Naive B cell (primary cell): ENCODE data around the gene RHBDF2. TPM values are rescaled to one million over a fixed set of nuclear protein-coding genes. Genes with fewer than 3 reads are reported as not detected.

Experiments used
- ATAC-seq, 2 donors: fragments of 150-1000 bp; cut with Tn5 transposase; 2 replicates each; pipeline ENCODE4 v1.10.0; 2021; ENCODE audit warnings: low read depth in 2 of 2, mild to moderate bottlenecking in 2 of 2, moderate library complexity in 2 of 2
- DNase-seq: peaks from one replicate; pipeline ENCODE4 v3.0.0; 2022
- H3K27ac Mint-ChIP-seq, 6 donors: one replicate each; pipeline ENCODE4 v1.8.0; 2020 to 2022; ENCODE audit warnings: mild to moderate bottlenecking in 6 of 6, mixed read lengths in 6 of 6, moderate library complexity in 5 of 6, inconsistent platforms in 2 of 6
- H3K27me3 Mint-ChIP-seq, 3 donors: one replicate each; pipeline ENCODE4 v1.8.0; 2021 to 2022; ENCODE audit warnings: mixed read lengths in 3 of 3, mild to moderate bottlenecking in 1 of 3
- H3K36me3 Mint-ChIP-seq, 2 donors: one replicate each; pipeline ENCODE4 v1.8.0; 2020 to 2022; ENCODE audit warnings: mixed read lengths in 2 of 2, inconsistent platforms in 1 of 2, mild to moderate bottlenecking in 1 of 2
- H3K4me1 Mint-ChIP-seq, 3 donors: one replicate each; pipeline ENCODE4 v1.8.0; 2020 to 2022; ENCODE audit warnings: mixed read lengths in 3 of 3, inconsistent platforms in 1 of 3, mild to moderate bottlenecking in 1 of 3, moderate library complexity in 1 of 3
- H3K4me3 Mint-ChIP-seq, 8 donors: one replicate each; pipeline ENCODE4 v1.8.0; 2020 to 2022; ENCODE audit warnings: mild to moderate bottlenecking in 8 of 8, mixed read lengths in 8 of 8, moderate library complexity in 8 of 8, inconsistent platforms in 2 of 8
- H3K9me3 Mint-ChIP-seq, 7 donors: one replicate each; pipeline ENCODE4 v1.8.0; 2020 to 2022; ENCODE audit warnings: mixed read lengths in 7 of 7, mild to moderate bottlenecking in 5 of 7, inconsistent platforms in 2 of 7, moderate library complexity in 1 of 7
- polyA plus RNA-seq, 6 donors: library from polyadenylated mRNA; unstranded; fragments of 300-500 nt; fragmentation: Illumina TruSeq; gene quantifications; one replicate each; pipeline ENCODE4 v1.2.3, GENCODE V29; 2021; ENCODE audit warnings: low read depth in 6 of 6

RHBDF2 gene
- 100 to 1,000 TPM in 1 of 6 donors, 10 to 100 TPM in 5; 44.0 to 148 (median 51.7) TPM for polyA plus RNA-seq

DNA sequence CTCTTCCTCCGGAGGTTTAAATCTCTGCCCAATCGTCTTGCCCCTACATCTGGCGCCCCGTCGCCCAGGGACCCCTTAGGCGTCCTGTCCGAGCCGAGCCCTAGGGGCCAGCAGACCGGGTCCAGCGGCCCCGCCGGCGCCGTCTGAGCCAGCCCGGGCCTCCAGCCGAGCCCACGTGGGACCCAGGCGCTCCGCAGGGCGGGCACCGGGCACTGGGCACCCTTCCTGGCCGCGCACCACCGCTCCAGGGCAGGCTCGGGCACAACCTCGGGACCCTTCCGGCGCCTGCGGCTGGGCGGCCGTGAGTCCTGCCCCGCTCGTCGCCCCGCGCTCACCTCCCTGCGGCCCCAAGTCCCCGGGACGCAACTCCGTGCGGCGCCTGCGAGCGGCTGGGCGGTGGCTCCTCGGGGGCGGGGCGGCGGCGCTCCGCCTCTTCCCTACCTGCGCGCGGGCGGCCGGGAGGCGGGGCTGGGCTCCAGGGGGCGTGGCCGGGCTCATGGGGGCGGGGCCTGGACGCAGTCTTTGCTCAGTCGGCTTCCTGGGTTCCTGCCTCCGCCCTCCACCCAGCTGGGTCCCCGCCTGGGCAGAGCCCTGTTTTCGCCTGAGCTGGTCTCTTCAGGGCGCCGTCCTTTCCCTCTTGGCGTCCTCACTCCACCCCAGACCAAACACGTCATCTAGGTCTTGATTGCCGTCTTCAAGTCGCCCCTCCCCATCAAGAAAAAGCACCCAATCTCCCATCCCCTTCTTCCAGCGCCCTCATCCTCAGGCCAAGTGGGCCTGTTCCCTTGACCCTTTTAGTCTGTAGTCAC, at the start of gene RHBDF2:
RHBDF2 (minus strand) TSS at position 406 of the 809 bp plus-strand sequence. CDS start 19,899 bp downstream, outside the sequence.
- Mint-ChIP-seq H3K4me3 (peak within 1 kb of the TSS; percentile 84 to 100 (median 98)), H3K27me3 (no peaks in the 10 kb centered on the region), H3K27ac (peak within 1 kb of the TSS; percentile 96 to 99 (median 98)), H3K4me1 (peaks cover 61 to 63% (median 62%) of the 10 kb centered on the region in 3 donors), H3K9me3 (no peaks in the 10 kb centered on the region), H3K36me3 (peaks cover 0 to 10% of the 10 kb centered on the region in 2 donors)
- peak; percentile 96 for DNase-seq
- peak; percentile 77 to 81 for ATAC-seq

DNA sequence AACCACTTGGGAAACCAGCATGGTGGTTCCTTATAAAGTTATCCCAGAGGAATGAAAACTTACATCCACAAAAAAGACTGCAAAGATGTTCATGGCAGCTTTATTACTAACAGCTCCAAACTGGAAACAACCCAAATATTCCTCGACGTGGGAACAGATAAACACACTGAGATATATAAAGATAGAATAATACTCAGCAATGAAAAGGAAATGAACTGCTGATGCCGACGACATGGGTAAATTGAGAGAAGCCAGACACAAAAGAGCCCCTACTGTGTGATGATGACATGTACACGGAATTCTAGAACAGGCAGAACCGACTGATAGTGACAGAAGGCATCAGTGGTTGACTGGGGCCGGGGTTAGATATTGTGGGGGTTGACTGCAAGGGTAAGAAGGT, 48.3 kb upstream of the RHBDF2 start:
- Mint-ChIP-seq H3K27me3 (peaks cover 0 to 3% (median 0%) of the 10 kb centered on the region in 3 donors), H3K27ac (peak overlapping the region in 1 of 6 donors; percentile 17), H3K9me3 (no peaks in the 10 kb centered on the region), H3K4me1 (peaks cover 0 to 2% (median 2%) of the 10 kb centered on the region in 3 donors), H3K4me3 (no peak overlapping the region), H3K36me3 (no peaks in the 10 kb centered on the region)
- no peak for DNase-seq
- ATAC-seq, result no peak

DNA sequence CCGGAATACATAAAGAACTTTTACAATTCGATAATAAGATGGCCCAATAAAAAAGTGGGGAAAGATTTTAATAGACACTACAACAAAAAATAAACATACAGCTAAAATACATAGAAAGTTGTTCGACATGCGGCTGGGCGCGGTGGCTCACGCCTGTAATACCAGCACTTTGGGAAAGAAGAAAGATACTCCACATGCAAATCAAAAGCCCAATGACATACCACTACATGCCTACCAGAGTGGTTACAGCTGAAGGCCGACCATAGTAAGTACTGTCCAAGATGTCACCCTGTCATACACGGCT, 47.9 kb upstream of the RHBDF2 start:
- Mint-ChIP-seq H3K27ac (peak overlapping the region in 1 of 6 donors; percentile 17), H3K9me3 (no peaks in the 10 kb centered on the region), H3K27me3 (peaks cover 0 to 6% (median under 1%) of the 10 kb centered on the region in 3 donors), H3K4me1 (peaks cover 0 to 2% (median 1%) of the 10 kb centered on the region in 3 donors), H3K4me3 (no peak overlapping the region), H3K36me3 (no peaks in the 10 kb centered on the region)
- no peak for ATAC-seq
- no peak for DNase-seq

DNA sequence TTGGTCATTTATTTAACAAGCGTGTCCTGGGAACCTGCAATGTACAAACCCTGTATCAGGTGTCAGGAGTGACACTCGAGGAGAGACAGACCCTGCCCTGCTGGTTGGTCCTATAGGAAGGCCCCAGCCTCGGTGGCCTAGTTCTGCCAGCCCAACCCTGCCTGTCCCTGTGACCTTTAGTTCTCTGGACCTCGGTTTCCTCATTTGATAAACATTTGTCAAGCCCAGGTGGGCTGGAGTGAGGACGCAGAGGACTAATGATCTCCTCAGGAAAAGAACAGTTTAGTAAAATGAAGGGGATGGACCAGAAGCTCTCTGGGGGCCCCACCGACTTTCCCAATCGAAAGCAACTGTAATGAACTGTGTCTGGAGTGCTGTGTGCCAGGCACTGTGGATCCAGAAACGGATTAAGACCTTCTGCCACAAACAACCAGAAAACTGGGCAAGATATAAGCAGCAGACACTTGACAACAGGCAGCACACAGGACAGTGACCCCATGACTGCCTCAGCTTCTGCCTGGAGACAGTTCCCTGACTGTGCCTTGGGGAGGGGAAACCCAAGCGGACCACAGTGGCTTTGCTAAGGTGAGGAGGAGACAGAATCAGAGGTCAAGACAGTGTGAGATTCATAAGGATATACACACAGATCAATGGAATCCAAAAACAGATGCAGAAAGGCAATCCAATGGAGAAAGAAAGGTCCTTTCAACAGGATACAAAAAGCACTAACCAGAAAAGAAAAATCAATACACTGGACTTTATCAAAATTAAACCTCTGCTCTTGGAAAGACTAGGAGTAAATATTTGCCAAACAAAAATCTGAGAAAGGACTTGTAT, 47.4 kb upstream of the RHBDF2 start:
- Mint-ChIP-seq H3K4me1 (peaks cover 0 to 3% (median 2%) of the 10 kb centered on the region in 3 donors), H3K36me3 (no peaks in the 10 kb centered on the region), H3K27me3 (peaks cover 5 to 11% (median 6%) of the 10 kb centered on the region in 3 donors), H3K4me3 (no peak overlapping the region), H3K9me3 (no peaks in the 10 kb centered on the region), H3K27ac (no peak overlapping the region)
- ATAC-seq (no peak), DNase-seq (no peak)

DNA sequence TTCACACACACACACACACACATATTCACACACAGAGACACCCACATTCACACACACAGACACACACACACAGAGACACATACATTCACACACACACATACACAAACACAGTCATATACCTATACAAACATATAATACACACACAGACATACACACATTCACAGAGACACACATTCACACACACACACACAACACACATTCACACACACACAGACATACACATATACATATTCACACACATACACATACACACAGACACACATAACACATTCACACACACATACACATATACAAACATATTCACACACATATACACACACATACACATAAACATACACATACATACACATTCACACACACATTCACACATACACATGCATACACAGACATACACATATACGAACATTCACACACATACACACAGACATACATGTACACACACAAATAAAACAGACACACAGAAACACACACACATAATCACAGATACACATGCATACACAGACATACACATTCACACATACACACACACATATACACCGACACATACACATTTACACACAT, 46.5 kb upstream of the RHBDF2 start:
- H3K36me3 Mint-ChIP-seq, result peaks cover 0 to 3% of the 10 kb centered on the region in 2 donors
- H3K27ac Mint-ChIP-seq, result no peak overlapping the region
- DNase-seq (no peak), ATAC-seq (no peak)
- peaks cover 6 to 15% (median 8%) of the 10 kb centered on the region in 3 donors for H3K27me3 Mint-ChIP-seq
- H3K4me3 Mint-ChIP-seq, result no peak overlapping the region
- H3K9me3 Mint-ChIP-seq, result no peaks in the 10 kb centered on the region
- peaks cover 0 to 3% (median 2%) of the 10 kb centered on the region in 3 donors for H3K4me1 Mint-ChIP-seq

DNA sequence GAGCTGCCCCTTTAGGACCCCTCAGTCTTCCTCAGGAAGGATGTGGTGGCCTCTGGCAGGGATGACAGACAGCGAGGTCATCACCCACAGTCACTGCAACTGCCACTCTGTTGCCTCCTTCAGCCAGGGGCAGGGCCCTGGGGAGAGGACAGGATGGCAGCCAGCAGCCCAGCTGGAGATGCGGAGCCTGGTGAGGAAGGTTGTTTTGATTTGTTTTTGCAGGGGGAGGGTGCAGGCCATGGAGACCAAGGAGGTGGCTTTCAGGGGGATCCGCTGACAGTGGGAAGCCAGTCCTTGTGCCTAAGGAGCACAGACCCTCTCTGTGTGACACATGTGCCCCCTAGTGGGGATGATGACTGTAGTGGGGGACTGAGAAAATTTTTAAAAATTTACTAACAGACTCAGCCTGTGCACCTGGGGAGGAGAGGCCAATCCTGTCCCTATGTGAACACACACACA, 46.0 kb upstream of the RHBDF2 start:
- peaks cover 6 to 20% (median 13%) of the 10 kb centered on the region in 3 donors for H3K27me3 Mint-ChIP-seq
- peaks cover 0 to 3% (median 2%) of the 10 kb centered on the region in 3 donors for H3K4me1 Mint-ChIP-seq
- no peaks in the 10 kb centered on the region for H3K9me3 Mint-ChIP-seq
- H3K4me3 Mint-ChIP-seq, result no peak overlapping the region
- DNase-seq (peak; percentile 67), ATAC-seq (peak; percentile 95 to 96)
- H3K27ac Mint-ChIP-seq, result no peak overlapping the region
- peaks cover 0 to 8% of the 10 kb centered on the region in 2 donors for H3K36me3 Mint-ChIP-seq

DNA sequence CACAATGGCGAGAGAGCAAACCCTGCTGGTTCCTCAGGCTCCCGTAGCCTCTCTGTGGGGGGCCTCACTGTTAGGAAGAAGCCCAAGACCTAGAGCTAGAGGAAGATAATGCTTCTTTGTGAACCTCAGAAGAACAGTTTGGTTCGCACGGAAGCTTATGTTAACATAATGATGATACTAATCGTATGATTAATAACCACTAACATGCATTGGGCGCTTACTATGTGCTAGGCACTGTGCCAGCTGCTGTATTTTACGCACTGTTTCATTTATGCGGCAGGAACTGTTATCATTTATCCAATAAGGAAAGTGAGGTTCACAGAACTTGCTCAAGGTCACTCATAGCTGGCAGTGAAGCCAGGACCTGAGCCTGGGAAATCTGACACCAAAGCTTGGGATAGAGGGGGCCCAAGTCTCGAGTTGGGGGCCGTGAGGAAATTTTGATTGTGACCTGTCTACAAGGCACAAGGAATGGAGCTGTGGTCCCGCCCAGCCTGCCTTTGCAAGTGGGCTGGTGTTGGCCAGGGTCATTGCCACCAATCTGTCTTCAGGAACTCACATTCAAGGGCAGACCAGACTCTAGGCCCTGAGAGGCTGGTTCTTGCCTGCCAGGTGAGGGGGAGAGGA, 45.4 kb upstream of the RHBDF2 start:
- Mint-ChIP-seq H3K9me3 (no peaks in the 10 kb centered on the region), H3K4me1 (peaks cover 0 to 3% (median 2%) of the 10 kb centered on the region in 3 donors), H3K36me3 (peaks cover 0 to 12% of the 10 kb centered on the region in 2 donors), H3K4me3 (peak overlapping the region in 1 of 8 donors; percentile 24), H3K27me3 (peaks cover 11 to 24% (median 18%) of the 10 kb centered on the region in 3 donors), H3K27ac (peak overlapping the region in 1 of 6 donors; percentile 69)
- no peak for DNase-seq
- ATAC-seq, result no peak

DNA sequence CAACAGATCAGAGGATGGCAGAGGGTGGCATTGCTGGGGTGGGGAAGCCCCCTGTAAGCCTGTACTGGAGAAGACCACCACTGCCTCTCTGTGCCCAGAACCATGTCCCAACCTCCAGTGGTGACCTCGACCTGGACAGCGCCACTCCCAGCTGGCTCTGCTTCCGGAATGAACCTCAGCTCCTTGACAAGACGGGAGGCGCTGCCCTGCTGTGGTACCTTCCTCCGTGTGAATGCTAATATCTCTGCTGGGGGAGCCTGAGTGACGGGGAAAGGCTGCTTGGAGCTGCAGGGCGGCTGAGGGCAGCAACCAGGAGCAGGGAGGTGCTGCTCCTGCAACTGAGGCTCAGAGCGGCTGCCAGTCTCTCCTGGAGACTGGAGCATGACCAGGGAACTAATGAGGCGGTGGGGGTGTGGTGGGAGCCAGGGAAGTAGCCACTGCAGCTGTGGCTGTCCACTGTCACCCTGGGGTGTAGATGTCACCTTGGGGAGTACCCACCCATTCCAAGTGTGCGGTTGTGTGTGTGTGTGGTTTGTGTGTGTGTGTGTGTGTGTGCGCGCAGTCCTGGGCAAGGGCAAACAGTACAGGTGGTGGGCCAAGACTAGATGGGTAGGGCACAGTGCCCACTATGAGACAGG, 44.8 kb upstream of the RHBDF2 start:
- H3K4me3 Mint-ChIP-seq, result peak overlapping the region in 1 of 8 donors; percentile 24
- peak overlapping the region in 2 of 6 donors; percentile 16 to 65 for H3K27ac Mint-ChIP-seq
- no peak for ATAC-seq

DNA sequence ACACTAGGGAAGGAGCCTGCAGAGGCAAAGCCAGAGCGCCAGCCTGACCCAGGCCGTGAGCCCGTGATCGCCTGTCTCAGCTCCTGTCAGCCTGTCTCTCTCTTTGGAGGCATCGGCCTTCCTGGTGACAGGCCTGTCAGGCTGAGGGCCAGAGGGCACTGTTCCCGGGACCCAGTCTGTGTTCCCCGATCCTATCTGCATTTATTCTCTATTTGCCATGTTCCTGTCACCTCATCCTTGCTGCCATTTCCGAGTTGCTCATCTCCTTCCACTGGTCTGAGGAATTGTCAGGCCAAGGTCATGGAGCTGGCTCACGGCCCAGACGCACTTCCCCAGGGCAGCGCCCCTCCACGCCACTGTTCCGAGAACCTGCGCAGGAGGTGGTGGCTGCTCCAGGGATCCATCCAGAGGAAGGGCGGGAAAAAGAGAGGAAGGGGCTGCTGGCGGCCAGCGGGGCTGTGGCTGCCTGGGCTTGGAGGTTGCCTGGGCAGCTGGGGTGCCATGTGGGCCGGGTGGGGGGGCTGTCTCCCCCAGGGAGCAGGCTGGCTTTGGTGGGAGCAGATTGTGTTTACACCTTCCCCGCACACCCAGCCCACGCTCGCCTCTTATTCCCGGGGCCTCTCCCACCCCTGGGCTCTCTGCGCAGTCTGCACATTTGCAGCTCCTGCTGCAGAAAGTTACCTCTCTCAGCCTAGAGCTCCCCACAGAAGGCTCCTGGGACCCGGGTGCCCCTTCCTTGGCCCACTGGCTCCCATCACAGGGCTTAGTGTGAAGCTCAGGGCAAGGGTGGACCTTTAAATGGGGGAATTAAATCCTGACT, 43.5 kb upstream of the RHBDF2 start:
- Mint-ChIP-seq H3K4me3 (no peak overlapping the region), H3K4me1 (peaks cover 9 to 10% (median 10%) of the 10 kb centered on the region in 3 donors), H3K27ac (peak overlapping the region in 1 of 6 donors; percentile 38), H3K9me3 (no peaks in the 10 kb centered on the region), H3K36me3 (peaks cover 0 to 12% of the 10 kb centered on the region in 2 donors), H3K27me3 (peaks cover 11 to 34% (median 19%) of the 10 kb centered on the region in 3 donors)
- DNase-seq (no peak), ATAC-seq (no peak)

More for the DNA sequence above, 44.8 kb upstream of the RHBDF2 start:
- H3K4me1 Mint-ChIP-seq, result peaks cover 1 to 3% (median 2%) of the 10 kb centered on the region in 3 donors
- peaks cover 0 to 12% of the 10 kb centered on the region in 2 donors for H3K36me3 Mint-ChIP-seq
- H3K27me3 Mint-ChIP-seq, result peaks cover 11 to 25% (median 18%) of the 10 kb centered on the region in 3 donors
- DNase-seq, result no peak
- H3K9me3 Mint-ChIP-seq, result no peaks in the 10 kb centered on the region

DNA sequence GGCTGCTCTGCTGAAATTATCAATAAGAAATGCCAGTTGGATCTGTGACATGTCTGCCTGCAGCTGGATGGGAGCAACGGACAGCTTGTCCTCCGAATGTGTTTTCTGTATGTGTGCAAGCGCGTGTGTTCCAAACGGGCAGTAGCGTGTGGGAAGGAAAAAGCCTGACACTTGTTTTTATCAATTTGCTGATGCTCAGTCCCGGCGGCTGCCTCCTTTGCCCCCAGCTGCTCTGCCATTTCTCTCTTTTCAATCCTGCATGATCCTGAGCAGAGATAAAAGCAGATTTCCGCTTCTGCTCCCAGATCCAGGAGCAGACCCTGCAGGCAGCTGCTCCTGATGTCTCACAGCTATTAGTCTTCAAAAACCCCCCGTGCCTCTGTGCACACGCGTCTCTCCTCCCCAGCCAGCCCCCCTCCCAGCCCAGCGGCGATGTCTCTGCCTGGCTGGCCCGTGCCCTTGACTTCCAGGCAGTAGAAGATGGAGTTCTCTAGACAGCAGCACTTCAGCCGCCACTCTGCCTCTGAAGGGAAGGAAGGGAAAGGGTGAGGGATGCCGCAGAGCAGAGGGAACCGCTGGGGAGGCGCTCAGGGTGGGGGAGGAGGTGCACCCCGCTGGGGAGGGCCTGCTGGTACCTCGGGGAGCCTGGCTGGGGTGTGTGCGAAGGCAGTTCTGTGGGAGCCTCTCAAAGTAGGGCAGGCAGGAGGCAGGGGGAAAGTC, 42.8 kb upstream of the RHBDF2 start:
- DNase-seq (no peak), ATAC-seq (no peak)
- Mint-ChIP-seq H3K4me1 (peaks cover 14 to 16% (median 16%) of the 10 kb centered on the region in 3 donors), H3K9me3 (no peaks in the 10 kb centered on the region), H3K4me3 (no peak overlapping the region), H3K27ac (no peak overlapping the region), H3K27me3 (peaks cover 18 to 42% (median 26%) of the 10 kb centered on the region in 3 donors), H3K36me3 (peaks cover 3 to 12% of the 10 kb centered on the region in 2 donors)

DNA sequence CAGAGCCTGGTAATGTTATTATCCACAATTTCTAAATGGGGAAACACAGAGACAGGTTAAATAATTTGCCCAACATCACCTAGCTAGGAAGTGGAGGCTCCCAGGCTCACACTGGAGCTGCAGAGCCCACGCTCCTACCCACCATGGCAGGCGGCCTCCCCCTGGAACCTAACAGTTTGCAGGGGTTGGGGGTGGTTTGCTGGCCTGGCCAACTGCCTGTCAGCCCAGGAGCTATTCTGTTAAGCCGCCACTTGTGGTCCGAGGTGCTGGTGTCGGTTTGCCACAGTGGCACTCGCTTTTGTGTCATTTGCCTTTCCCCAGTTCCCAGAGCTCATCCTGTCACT, 42.2 kb upstream of the RHBDF2 start:
- Mint-ChIP-seq H3K27me3 (peaks cover 19 to 47% (median 32%) of the 10 kb centered on the region in 3 donors), H3K27ac (no peak overlapping the region), H3K4me1 (peaks cover 14 to 21% (median 21%) of the 10 kb centered on the region in 3 donors), H3K9me3 (no peaks in the 10 kb centered on the region), H3K4me3 (no peak overlapping the region), H3K36me3 (peaks cover 3 to 12% of the 10 kb centered on the region in 2 donors)
- ATAC-seq, result no peak
- no peak for DNase-seq
